Measurements from ENCODE around the gene ZP3. TPM values are rescaled to one million over a fixed set of nuclear protein-coding genes. Genes with fewer than 3 reads are reported as not detected.
"Not testable (repeated sequence)": the region's sequence is repeated elsewhere in the genome, so short reads cannot be mapped to it uniquely, and the experiment has no call there.

The ZP3 gene
- total and polyA plus RNA-seq, 4 donors, result 0.74 to 15.7 (median 3.4) TPM

GRCh38 chr7:76408121-76408560 is 16.6 kb upstream of the ZP3 start:
- H3K9me3 ChIP-seq (ENCODE audit: control insufficient read depth in 4 of 4, insufficient read depth in 3 of 4, low read length in 3 of 4), result no peaks in the 10 kb centered on the region
- no peak overlapping the region for H3K4me3 ChIP-seq
- H3K9ac ChIP-seq (ENCODE audit: insufficient read depth in 1 of 2, low read length in 2 of 2), result no peak overlapping the region
- ATAC-seq (ENCODE audit: insufficient read depth, low FRiP score) (no peak), DNase-seq (no peak)
- H3K4me1 ChIP-seq (ENCODE audit: control insufficient read depth in 5 of 5, insufficient read depth in 5 of 5, low read length in 5 of 5), result peaks cover 0 to 2% (median 0%) of the 10 kb centered on the region in 5 donors
- no peak overlapping the region for H3K27ac ChIP-seq (ENCODE audit: low read depth in 1 of 2, low read length in 1 of 2)
- H3K27me3 ChIP-seq (ENCODE audit: control insufficient read depth in 3 of 3, insufficient read depth in 3 of 3, low read length in 2 of 3), result no peaks in the 10 kb centered on the region
- TF ChIP-seq, protein P1, sequence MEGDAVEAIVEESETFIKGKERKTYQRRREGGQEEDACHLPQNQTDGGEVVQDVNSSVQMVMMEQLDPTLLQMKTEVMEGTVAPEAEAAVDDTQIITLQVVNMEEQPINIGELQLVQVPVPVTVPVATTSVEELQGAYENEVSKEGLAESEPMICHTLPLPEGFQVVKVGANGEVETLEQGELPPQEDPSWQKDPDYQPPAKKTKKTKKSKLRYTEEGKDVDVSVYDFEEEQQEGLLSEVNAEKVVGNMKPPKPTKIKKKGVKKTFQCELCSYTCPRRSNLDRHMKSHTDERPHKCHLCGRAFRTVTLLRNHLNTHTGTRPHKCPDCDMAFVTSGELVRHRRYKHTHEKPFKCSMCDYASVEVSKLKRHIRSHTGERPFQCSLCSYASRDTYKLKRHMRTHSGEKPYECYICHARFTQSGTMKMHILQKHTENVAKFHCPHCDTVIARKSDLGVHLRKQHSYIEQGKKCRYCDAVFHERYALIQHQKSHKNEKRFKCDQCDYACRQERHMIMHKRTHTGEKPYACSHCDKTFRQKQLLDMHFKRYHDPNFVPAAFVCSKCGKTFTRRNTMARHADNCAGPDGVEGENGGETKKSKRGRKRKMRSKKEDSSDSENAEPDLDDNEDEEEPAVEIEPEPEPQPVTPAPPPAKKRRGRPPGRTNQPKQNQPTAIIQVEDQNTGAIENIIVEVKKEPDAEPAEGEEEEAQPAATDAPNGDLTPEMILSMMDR (IDR thresholded peaks at IDR 0.05; ENCODE audit: control extremely low read depth, extremely low read depth), result no peak
- H3K36me3 ChIP-seq (ENCODE audit: control insufficient read depth in 4 of 4, insufficient read depth in 4 of 4, low read length in 4 of 4), result no peaks in the 10 kb centered on the region

- TF ChIP-seq, protein P1 (IDR thresholded peaks at IDR 0.05; ENCODE audit: control extremely low read depth, extremely low read depth), result no peak
- 63 to 84% methylated on average over 6 of the region's 6 CpGs for WGBS, 2 donors
- Histone ChIP-seq H3K27ac (ENCODE audit: low read depth in 1 of 2, low read length in 1 of 2) (no peak within 1 kb of the TSS), H3K9ac (ENCODE audit: insufficient read depth in 1 of 2, low read length in 2 of 2) (no peak within 1 kb of the TSS), H3K9me3 (ENCODE audit: control insufficient read depth in 4 of 4, insufficient read depth in 3 of 4, low read length in 3 of 4) (no peaks in the 10 kb centered on the region), H3K4me3 (no peak within 1 kb of the TSS), H3K27me3 (ENCODE audit: control insufficient read depth in 3 of 3, insufficient read depth in 3 of 3, low read length in 2 of 3) (no peaks in the 10 kb centered on the region), H3K4me1 (ENCODE audit: control insufficient read depth in 5 of 5, insufficient read depth in 5 of 5, low read length in 5 of 5) (peaks cover 0 to 2% (median 0%) of the 10 kb centered on the region in 5 donors), H3K36me3 (ENCODE audit: control insufficient read depth in 4 of 4, insufficient read depth in 4 of 4, low read length in 4 of 4) (no peaks in the 10 kb centered on the region)
- ATAC-seq (ENCODE audit: insufficient read depth, low FRiP score) (no peak), DNase-seq (peak in 1 of 3 donors; percentile 21)
Observed at GRCh38 chr7:76409537-76409936, 15.2 kb upstream of the ZP3 start, which contains the start of gene SSC4D. SSC4D (minus strand) TSS chr7:76409697; CDS start chr7:76404439, 5,258 bp downstream.

DNA sequence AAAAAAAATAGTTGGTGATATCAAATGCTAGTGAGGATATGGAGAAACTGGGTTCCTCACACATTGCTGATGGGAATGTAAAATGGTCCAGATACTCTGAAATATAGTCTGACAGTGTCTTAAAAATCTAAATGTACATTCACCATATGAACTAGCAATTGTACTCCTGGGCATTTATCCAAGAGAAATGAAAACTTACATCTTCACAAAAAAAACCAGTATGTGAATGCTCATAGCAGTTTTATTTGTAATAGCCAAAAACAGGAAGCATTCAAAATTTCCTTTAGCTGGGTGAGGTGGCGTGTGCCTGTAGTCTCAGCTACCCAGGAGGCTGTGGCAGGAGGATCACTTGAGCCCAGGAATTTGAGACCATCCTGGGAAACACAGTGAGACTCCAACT is 13.1 kb upstream of the ZP3 start:
- no peak overlapping the region for H3K9ac ChIP-seq (ENCODE audit: insufficient read depth in 1 of 2, low read length in 2 of 2)
- DNase-seq (peak in 1 of 3 donors; percentile 59), ATAC-seq (ENCODE audit: insufficient read depth, low FRiP score) (no peak)
- TF ChIP-seq, protein P1 (IDR thresholded peaks at IDR 0.05; ENCODE audit: control extremely low read depth, extremely low read depth), result no peak
- H3K9me3 ChIP-seq (ENCODE audit: control insufficient read depth in 4 of 4, insufficient read depth in 3 of 4, low read length in 3 of 4), result no peaks in the 10 kb centered on the region
- H3K27ac ChIP-seq (ENCODE audit: low read depth in 1 of 2, low read length in 1 of 2), result no peak overlapping the region
- WGBS, 2 donors, result 27 to 65% methylated on average over 1 of the region's 1 CpG
- H3K4me1 ChIP-seq (ENCODE audit: control insufficient read depth in 5 of 5, insufficient read depth in 5 of 5, low read length in 5 of 5), result no peaks in the 10 kb centered on the region
- H3K36me3 ChIP-seq (ENCODE audit: control insufficient read depth in 4 of 4, insufficient read depth in 4 of 4, low read length in 4 of 4), result no peaks in the 10 kb centered on the region
- H3K27me3 ChIP-seq (ENCODE audit: control insufficient read depth in 3 of 3, insufficient read depth in 3 of 3, low read length in 2 of 3), result no peaks in the 10 kb centered on the region
- H3K4me3 ChIP-seq, result no peak overlapping the region

DNA sequence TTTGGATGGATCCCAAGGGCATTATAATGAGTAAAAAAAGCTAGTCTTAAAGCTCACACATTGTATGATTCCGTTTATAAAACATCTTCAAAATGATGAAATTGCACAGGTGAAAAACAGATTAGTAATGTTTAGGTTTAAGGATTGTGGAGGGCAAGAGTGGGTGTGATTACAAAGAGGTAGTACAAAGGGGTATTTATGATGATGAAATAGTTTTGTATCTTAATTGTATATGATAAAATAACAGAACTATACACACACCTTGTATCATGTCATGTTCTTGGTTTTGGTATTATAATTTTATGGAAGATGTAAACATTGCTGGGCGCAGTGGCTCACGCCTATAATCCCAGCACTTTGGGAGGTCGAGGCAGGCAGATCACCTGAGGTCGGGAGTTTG is 12.5 kb upstream of the ZP3 start:
- H3K36me3 ChIP-seq (ENCODE audit: control insufficient read depth in 4 of 4, insufficient read depth in 4 of 4, low read length in 4 of 4), result no peaks in the 10 kb centered on the region
- H3K9me3 ChIP-seq (ENCODE audit: control insufficient read depth in 4 of 4, insufficient read depth in 3 of 4, low read length in 3 of 4), result no peaks in the 10 kb centered on the region
- no peaks in the 10 kb centered on the region for H3K4me1 ChIP-seq (ENCODE audit: control insufficient read depth in 5 of 5, insufficient read depth in 5 of 5, low read length in 5 of 5)
- no peak overlapping the region for H3K9ac ChIP-seq (ENCODE audit: insufficient read depth in 1 of 2, low read length in 2 of 2)
- 85 to 88% methylated on average over 5 of the region's 5 CpGs for WGBS, 2 donors
- H3K27ac ChIP-seq (ENCODE audit: low read depth in 1 of 2, low read length in 1 of 2), result no peak overlapping the region
- no peaks in the 10 kb centered on the region for H3K27me3 ChIP-seq (ENCODE audit: control insufficient read depth in 3 of 3, insufficient read depth in 3 of 3, low read length in 2 of 3)
- DNase-seq (no peak), ATAC-seq (ENCODE audit: insufficient read depth, low FRiP score) (no peak)
- H3K4me3 ChIP-seq, result no peak overlapping the region
- TF ChIP-seq, protein P1 (IDR thresholded peaks at IDR 0.05; ENCODE audit: control extremely low read depth, extremely low read depth), result no peak

DNA sequence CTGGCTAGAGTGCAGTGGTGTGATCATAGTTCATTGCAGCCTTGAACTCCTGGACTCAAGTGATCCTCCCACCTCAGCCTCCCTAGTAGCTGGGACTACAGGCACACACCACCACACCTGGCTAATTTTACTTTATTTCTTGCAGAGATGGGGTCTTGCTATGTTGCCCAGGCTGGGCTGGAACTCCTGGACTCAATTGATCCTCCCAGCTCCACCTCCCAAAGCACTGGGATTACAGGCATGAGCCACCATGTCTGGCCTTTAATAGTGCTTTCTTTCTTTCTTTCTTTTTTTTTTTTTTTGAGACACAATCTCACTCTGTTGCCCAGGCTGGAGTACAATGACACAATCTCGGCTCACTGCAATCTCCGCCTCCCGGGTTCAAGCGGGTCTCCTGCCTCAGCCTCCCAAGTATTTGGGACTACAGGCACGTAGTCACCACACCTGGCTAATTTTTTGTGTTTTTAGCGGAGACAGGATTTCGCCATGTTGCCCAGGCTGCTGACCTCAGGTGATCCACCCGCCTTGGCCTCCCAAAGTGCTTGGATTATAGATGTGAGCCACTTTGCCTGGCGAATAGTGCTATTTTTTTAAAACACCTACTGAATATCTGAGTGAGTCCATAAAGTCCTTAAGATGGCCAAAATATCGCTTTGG is 7.0 kb upstream of the ZP3 start:
- not testable (repeated sequence) for H3K9ac ChIP-seq (ENCODE audit: insufficient read depth in 1 of 2, low read length in 2 of 2); H3K27me3 ChIP-seq (ENCODE audit: control insufficient read depth in 3 of 3, insufficient read depth in 3 of 3, low read length in 2 of 3); H3K4me3 ChIP-seq; H3K27ac ChIP-seq (ENCODE audit: low read depth in 1 of 2, low read length in 1 of 2); H3K4me1 ChIP-seq (ENCODE audit: control insufficient read depth in 5 of 5, insufficient read depth in 5 of 5, low read length in 5 of 5); H3K36me3 ChIP-seq (ENCODE audit: control insufficient read depth in 4 of 4, insufficient read depth in 4 of 4, low read length in 4 of 4); ATAC-seq (ENCODE audit: insufficient read depth, low FRiP score); DNase-seq; H3K9me3 ChIP-seq (ENCODE audit: control insufficient read depth in 4 of 4, insufficient read depth in 3 of 4, low read length in 3 of 4)
- 95% methylated on average over 10 of the region's 10 CpGs for WGBS, 2 donors

Data from lung (tissue), 12 donors.